Thoracic aorta (tissue), 2 donors: ENCODE data around the gene RAB26. TPM values are rescaled to one million over a fixed set of nuclear protein-coding genes. Genes with fewer than 3 reads are reported as not detected.
A peak's percentile ranks its signal among the peaks of the same experiment; 100 is the strongest.

Experiments
- ATAC-seq: fragments of 150-250 bp; one replicate; pipeline ENCODE4 v1.8.0; 2017; ENCODE audit warnings: low read depth; ENCODE audit not compliant: insufficient number of reproducible peaks, low FRiP score
- DNase-seq: peaks from one replicate; pipeline ENCODE4 v3.0.0-alpha.2; 2020; ENCODE audit warnings: low spot score
- H3K27ac ChIP-seq, 2 donors: fragments of 200-600 bp; sonication (generic); 1 replicate in 1 of 2; 2 replicates in 1 of 2; pipeline ENCODE4 v1.5.1; 2016; ENCODE audit warnings: mild to moderate bottlenecking in 2 of 2, moderate library complexity in 2 of 2
- H3K27me3 ChIP-seq: fragments of 200-600 bp; sonication (generic); replicated peaks from 2 replicates; pipeline ENCODE4 v1.6.0; 2016; ENCODE audit warnings: mild to moderate bottlenecking; ENCODE audit not compliant: insufficient read depth
- H3K36me3 ChIP-seq: fragments of 200-600 bp; sonication (generic); one replicate; pipeline ENCODE4 v1.5.1; 2016
- H3K4me1 ChIP-seq, 2 donors: fragments of 200-600 bp; sonication (generic); 1 replicate in 1 of 2; 2 replicates in 1 of 2; pipeline versions ENCODE4 v1.5.1 to v1.6.0; 2016; ENCODE audit warnings: low read depth in 2 of 2, mild to moderate bottlenecking in 1 of 2; ENCODE audit not compliant: control insufficient read depth in 1 of 2
- H3K4me3 ChIP-seq: fragments of 200-600 bp; sonication (generic); 2 replicates; pipeline ENCODE4 v1.5.1; 2016; ENCODE audit warnings: mild to moderate bottlenecking
- H3K9me3 ChIP-seq: fragments of 200-600 bp; sonication (generic); 2 replicates; pipeline ENCODE4 v1.5.1; 2016
- CTCF ChIP-seq: fragments of 200-600 bp; sonication (generic); IDR thresholded peaks from one replicate; pipeline ENCODE4 v1.5.1; 2019; ENCODE audit warnings: antibody characterized with exemption
- total RNA-seq, 2 donors: library from RNA; depleted of rRNA; stranded (reverse); fragments of >200 nt; gene quantifications; one replicate each; pipeline versions ENCODE4 v1.1.0 to v1.2.3, GENCODE V29; 2016

RAB26 gene
- total RNA-seq, 2 donors from 2014 or later, result not detected

- DNase-seq, result no peak
Measured at GRCh38 chr16:2158262-2158638, 9.8 kb downstream of the RAB26 start.

GRCh38 chr16:2159175-2159838 lies 10.9 kb downstream of the RAB26 start:
- Histone ChIP-seq H3K4me3 (peak overlapping the region; percentile 60), H3K9me3 (no peaks in the 10 kb centered on the region), H3K27me3 (no peaks in the 10 kb centered on the region), H3K36me3 (no peaks in the 10 kb centered on the region), H3K4me1 (peaks cover 17 to 54% of the 10 kb centered on the region in 2 donors), H3K27ac (peak overlapping the region; percentile 23 to 56)
- DNase-seq (no peak), ATAC-seq (no peak)
- TF ChIP-seq CTCF, result no peak

More at GRCh38 chr16:2158262-2158638, 9.8 kb downstream of the RAB26 start:
- Histone ChIP-seq H3K4me3 (no peak overlapping the region), H3K36me3 (no peaks in the 10 kb centered on the region), H3K27ac (peak overlapping the region in 1 of 2 donors; percentile 56), H3K4me1 (peaks cover 28 to 64% of the 10 kb centered on the region in 2 donors), H3K9me3 (no peaks in the 10 kb centered on the region), H3K27me3 (no peaks in the 10 kb centered on the region)
- no peak for TF ChIP-seq CTCF
- ATAC-seq, result no peak

DNA sequence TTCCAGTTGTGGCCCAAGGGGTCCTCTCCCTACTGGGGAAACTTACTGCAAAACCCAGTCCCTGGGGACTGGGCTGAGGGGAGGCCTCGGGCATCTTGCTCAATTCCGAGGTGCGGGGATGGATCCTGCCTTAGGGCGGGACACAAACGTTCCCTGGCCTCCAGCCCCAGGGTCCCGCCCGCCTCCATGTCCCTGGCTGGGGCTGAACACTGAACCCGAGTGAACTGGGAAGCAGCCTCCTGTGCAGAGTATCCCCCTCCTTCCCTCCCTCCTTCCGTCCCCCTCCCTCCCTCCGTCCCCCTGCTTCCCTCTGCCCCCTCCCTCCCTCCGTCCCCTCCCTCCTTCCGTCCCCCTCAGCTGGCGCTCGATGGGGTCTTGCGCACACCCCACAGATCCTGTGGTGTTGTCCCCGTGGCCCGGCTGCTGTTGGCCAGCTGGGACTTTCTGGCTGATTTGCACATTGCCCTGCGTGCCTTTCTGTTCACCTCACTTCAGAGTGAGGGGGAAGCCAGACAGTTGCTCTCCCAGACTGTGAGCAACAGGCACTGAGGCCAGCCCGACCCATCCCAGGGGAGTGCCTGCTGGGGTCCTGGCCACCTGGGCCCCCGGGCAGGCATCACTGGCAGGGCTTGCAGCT lies 12.6 kb downstream of the RAB26 start:
- no peak for DNase-seq
- Histone ChIP-seq H3K9me3 (no peaks in the 10 kb centered on the region), H3K36me3 (no peaks in the 10 kb centered on the region), H3K4me3 (no peak overlapping the region), H3K4me1 (peaks cover 16 to 48% of the 10 kb centered on the region in 2 donors), H3K27ac (peak overlapping the region in 1 of 2 donors; percentile 44), H3K27me3 (no peaks in the 10 kb centered on the region)
- no peak for ATAC-seq
- no peak for TF ChIP-seq CTCF

DNA sequence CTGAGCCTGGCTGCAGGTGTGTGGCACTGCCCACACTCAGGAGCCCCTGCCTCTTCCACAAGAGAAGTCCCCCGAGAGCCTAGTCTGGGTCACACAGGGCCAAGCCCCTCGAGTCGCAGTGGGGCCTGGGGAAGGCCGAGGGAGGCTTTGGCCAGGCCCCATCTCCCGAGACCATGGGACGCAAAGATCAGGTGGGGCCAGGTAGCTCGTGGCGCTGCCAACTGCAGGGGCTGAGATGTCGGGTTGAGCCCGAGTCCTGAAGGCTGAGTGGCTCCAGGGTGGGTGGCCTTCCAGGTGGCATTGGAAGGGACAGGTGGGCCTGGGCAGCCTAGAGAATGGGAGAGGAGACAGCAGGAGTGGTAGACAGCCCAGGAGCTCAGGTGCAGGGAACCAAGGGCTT lies 13.5 kb downstream of the RAB26 start:
- Histone ChIP-seq H3K9me3 (no peaks in the 10 kb centered on the region), H3K36me3 (no peaks in the 10 kb centered on the region), H3K4me3 (no peak overlapping the region), H3K27ac (peak overlapping the region in 1 of 2 donors; percentile 12), H3K27me3 (no peaks in the 10 kb centered on the region), H3K4me1 (peaks cover 10 to 44% of the 10 kb centered on the region in 2 donors)
- DNase-seq (no peak), ATAC-seq (no peak)
- no peak for TF ChIP-seq CTCF

- no peaks in the 10 kb centered on the region for H3K9me3 ChIP-seq
- H3K4me3 ChIP-seq, result no peak overlapping the region
- DNase-seq (no peak), ATAC-seq (no peak)
- peaks cover 7 to 37% of the 10 kb centered on the region in 2 donors for H3K4me1 ChIP-seq
- peaks cover 4% of the 10 kb centered on the region for H3K36me3 ChIP-seq
- no peak overlapping the region for H3K27ac ChIP-seq
- no peak for TF ChIP-seq CTCF
- H3K27me3 ChIP-seq, result no peaks in the 10 kb centered on the region
Measured at GRCh38 chr16:2162676-2163118, 14.3 kb downstream of the RAB26 start.
